Right ventricle myocardium inferior (tissue), 1 donor: Measurements from ENCODE around the gene ZNF692. TPM values are rescaled to one million over a fixed set of nuclear protein-coding genes. Genes with fewer than 3 reads are reported as not detected.
A peak's percentile ranks its signal among the peaks of the same experiment; 100 is the strongest.
"Not testable (repeated sequence)": the region's sequence is repeated elsewhere in the genome, so short reads cannot be mapped to it uniquely, and the experiment has no call there.

ENCODE experiments used
- ATAC-seq: fragments of 200-7000 bp; cut with Tn5 transposase; one replicate; pipeline ENCODE4 v1.9.1; 2020; ENCODE audit warnings: mild to moderate bottlenecking, moderate library complexity
- DNase-seq: peaks from one replicate; pipeline ENCODE4 v3.0.0; 2021; ENCODE audit errors: missing footprints
- intact Hi-C: fragments of 100-400 bp; cut with DNase I; formaldehyde crosslinking; loops from one replicate; pipeline ENCODE4 v1.11.0; 2022
- long read RNA-seq: library from polyadenylated mRNA; unstranded; transcript quantifications from one replicate; pipeline ENCODE4 v2.0.0, GENCODE V29; 2021
- total RNA-seq: library from RNA; stranded (reverse); fragmentation: NEBNext Ultra II Directional; extraction: Animal tissue kit (Norgen Biotek cat#: 25700); gene quantifications from one replicate; pipeline ENCODE4 v1.2.1, GENCODE V29; 2021
- donor health status: DM: no; HTN: yes; CAD: no; lungs with severe emphysema.

Gene ZNF692, protein sequence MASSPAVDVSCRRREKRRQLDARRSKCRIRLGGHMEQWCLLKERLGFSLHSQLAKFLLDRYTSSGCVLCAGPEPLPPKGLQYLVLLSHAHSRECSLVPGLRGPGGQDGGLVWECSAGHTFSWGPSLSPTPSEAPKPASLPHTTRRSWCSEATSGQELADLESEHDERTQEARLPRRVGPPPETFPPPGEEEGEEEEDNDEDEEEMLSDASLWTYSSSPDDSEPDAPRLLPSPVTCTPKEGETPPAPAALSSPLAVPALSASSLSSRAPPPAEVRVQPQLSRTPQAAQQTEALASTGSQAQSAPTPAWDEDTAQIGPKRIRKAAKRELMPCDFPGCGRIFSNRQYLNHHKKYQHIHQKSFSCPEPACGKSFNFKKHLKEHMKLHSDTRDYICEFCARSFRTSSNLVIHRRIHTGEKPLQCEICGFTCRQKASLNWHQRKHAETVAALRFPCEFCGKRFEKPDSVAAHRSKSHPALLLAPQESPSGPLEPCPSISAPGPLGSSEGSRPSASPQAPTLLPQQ
- 20.8 TPM for total RNA-seq
- long read RNA-seq, partial matches to known transcripts = 4 of 21 reads
- long read RNA-seq, other reads (novel, unspliced or antisense) = 15 of 21 reads

DNA sequence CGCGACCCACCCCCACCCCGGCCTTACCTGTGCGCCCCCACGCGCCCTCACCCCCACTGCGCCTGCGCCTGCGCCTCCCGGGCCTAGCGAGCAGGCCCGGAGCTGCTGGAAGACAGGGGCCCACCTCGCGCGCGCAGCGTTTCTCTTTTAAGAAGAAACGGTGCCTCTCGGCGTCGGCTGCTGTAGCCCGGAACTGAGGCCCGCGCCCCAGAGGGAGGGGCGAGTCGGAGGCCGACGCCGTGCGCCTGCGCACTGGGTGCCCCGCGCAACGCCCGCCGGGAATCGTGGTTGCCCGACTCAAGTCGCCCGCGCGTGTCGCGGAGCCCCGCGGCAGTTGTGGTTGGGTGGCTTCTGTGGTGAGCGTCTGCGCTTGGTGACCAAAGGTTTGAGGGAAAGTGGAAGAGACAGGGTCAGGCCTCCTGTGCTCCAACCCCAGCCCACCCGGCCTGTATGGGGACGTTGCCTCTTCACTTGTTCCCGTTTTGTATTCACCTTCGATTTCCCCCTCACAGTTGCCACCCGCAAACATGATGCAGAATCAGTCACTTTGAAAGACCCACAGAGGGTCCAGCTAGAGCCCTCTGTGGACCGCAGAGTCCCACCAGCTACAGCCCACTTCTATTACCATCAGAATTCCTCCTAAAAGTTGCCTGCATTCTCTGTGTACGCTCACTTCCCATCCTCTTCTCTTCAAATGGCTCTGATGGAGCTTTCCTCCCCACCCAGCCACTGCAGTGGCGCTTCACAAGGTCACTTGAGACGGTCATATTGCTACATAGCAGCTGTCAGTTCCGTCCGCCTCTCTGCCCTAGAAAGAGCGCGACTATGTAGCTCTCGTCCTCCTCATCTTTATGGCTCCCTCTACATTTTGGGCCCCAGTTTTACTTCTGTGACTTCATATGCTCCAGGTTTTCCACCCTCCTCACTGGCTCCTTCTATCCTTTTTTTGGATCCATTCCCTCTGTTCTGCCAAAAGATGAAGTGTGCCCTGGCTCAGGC lies at the start of gene ZNF692:
TSS of gene ZNF692 (minus strand) at position 195 of the 999 bp plus-strand sequence. CDS start 776 bp downstream, outside the sequence.
- ATAC-seq (peak; percentile 93), DNase-seq (peak; percentile 100)
- intact Hi-C loops = loop anchor here (1.0 to 2.0 kb wide), 3 partner anchors 14 to 48 kb away; partner anchors contain the start of genes PGBD2 and ZNF672

DNA sequence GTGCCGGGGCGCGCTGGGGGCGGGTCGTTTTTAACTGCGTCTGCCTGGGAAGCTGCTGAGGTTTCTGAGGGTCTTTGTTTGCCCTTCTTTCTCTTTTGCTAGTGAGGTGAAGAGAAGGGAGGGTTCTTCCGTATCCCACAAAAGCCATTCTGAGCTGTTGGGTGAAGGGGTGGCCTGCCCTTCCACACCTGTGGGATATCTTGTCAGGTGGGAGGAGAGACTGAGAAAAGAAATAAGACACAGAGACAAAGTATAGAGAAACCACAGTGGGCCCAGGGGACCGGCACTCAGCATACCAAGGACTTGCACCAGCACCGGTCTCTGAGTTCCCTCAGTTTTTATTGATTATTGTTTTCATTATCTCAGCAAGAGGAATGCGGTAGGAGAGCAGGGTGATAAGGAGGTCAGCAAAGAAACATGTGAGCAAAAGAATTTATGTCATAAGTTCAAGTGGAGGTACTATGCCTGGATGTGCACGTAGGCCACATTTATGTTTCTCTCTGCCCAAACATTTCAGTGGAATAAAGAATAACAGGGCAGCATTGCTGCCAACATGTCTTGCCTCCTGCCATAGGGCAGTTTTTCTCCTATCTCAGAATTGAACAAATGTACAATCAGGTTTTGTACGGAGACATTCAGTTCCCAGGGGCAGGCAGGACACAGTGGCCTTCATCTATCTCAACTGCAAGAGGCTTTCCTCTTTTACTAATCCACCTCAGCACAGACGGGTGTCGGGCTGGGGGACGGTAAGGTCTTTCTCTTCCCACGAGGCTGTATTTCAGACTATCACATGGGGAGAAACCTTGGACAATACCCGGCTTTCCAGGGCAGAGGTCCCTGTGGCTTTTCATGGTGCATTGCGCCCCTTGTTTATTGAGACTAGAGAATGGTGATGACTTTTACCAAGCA lies 48.1 kb upstream of the ZNF692 start:
- intact Hi-C loops = loop anchor here (1.0 to 2.0 kb wide), 4 partner anchors 33 to 81 kb away; partner anchors contain the start of genes ZNF672 and ZNF692
- ATAC-seq (no peak), DNase-seq (peak; percentile 73)

DNA sequence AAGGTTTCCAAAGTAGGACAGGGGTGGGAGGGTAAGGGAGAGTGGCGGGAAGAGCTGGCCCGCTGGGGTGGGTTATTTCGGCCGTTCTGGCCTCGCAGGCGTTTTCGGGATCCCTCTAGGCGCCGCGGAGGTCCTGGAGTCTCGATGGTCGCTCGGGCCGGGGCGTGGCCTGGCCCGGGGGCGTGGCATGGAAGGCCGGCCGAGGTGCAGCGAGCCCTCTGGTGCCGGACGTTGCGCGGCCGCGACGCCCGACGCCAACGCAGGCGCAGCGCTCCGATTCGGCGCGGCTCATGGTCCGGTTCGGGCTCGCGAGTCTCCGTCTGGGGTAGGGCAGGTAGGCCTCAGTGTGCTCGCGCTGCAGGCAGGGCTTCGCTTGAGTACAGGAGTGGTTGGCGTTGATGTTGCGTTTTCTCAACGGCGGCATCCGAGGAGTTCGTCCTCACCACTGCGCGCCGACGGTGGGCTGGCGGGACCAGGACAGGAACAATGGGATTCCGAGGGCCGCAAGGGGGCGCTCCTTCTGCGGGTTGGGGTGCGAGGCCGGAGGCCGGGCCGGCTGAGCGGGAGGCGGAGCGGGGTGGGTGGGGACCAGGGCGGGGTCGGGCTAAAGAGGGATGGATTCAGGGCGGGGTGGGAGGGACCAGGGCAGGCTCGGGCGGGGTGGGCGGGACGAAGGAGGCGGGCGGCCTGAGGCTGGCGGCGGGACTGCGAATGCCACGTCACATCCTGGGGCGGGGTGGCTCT lies 47.3 kb upstream of the ZNF692 start, which contains the start of gene PGBD2:
TSS of gene PGBD2 (plus strand) at position 227 of the 744 bp plus-strand sequence. CDS start 7,628 bp downstream, outside the sequence.
- ATAC-seq (peak; percentile 96), DNase-seq (peak; percentile 96)
- intact Hi-C loops = loop anchor here (1.0 to 2.0 kb wide), 4 partner anchors 32 to 80 kb away; partner anchors contain the start of genes ZNF672 and ZNF692

DNA sequence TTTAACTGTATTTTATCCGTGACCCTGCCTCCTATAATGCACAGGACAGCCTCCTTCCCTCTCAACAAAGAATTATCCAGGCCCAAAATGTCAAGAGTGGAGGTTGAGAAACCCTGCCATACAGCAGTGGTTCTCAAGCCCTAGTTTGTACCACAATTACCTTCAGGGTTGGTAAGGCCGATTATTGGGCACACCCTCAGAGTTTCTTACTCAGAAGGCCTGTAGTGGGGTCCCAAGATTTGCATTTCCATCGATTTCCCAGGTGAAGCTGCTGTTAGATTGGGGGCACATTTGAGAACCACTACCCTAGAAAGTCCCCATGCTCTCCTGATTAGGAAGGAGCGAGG lies 46.8 kb upstream of the ZNF692 start:
- ATAC-seq = no peak
- intact Hi-C loops = loop anchor here (1.0 to 2.0 kb wide), 4 partner anchors 31 to 79 kb away; partner anchors contain the start of genes ZNF672 and ZNF692
- DNase-seq = no peak

DNA sequence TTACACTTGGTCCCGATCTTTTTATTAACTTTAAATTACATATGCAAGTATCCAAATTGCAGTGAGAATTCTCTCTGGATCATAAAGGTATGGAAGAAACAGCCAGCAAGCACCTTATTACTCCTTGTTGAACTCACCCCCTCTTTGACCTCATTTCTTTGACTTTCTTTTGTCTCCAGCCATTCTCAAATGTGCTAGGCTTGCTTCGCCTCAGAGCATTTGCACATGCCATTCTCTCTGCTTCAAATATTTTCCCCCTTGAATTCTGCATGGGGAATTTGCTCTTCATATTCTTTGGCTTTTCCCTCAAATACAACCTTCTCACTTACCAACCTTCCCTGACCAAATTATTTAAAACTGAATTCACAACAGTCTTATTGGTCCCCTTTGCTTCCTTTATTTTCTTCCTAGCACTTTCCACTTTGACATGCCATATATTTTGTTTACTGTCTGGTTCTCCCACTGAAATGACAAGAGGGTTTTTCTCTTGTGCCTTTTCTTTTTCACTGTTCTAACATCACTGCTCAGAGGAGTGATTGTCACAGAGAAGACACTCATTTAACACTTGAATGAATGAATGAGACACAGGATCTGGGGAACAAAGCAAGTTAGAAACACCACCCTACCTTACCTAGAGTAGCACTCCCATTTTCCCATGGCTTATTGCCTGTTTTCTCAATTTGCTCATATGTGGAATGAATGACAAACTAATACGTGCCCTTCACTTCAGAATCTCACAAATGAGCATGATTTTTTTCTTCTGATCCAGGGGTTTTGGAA lies 45.7 kb upstream of the ZNF692 start:
- intact Hi-C loops = no loop called here
- DNase-seq = no peak
- ATAC-seq = no peak

DNA sequence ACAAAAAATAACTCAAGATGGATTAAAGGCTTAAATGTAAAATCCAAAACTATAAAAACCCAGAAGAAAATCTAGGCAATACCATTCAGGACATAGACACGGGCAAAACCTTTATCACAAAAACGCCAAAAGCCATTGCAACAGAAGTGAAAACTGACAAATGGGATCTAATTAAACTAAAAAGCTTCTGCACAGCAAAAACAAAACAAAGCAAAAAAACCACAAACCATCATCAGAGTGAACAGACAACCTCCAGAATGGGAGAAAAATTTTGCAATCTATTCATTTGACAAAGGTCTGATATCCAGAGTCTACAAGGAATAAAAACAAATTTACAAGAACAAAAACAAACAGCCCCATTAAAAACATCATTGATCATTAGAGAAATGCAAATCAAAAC lies 42.7 kb upstream of the ZNF692 start:
- DNase-seq (no peak), ATAC-seq (no peak)
- intact Hi-C loops = no loop called here

DNA sequence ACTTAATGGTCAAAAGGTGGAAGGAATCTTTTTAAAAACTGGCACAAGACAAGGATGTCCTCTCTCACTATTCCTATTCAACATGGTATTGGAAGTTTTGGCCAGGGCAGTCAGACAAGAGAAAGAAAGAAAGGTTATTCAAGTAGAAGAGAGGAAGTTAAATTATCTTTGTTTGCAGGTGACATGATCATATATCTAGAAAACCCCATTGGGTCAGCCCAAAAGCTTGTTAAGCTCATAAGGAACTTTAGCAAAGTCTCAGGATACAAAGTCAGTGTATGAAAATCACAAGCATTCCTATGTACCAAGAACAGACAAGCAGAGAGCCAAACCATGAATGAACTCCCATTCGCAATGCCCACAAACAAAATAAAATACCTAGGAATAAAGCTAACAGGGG lies 41.8 kb upstream of the ZNF692 start:
- intact Hi-C loops = no loop called here
- no peak for ATAC-seq
- DNase-seq = no peak

DNA sequence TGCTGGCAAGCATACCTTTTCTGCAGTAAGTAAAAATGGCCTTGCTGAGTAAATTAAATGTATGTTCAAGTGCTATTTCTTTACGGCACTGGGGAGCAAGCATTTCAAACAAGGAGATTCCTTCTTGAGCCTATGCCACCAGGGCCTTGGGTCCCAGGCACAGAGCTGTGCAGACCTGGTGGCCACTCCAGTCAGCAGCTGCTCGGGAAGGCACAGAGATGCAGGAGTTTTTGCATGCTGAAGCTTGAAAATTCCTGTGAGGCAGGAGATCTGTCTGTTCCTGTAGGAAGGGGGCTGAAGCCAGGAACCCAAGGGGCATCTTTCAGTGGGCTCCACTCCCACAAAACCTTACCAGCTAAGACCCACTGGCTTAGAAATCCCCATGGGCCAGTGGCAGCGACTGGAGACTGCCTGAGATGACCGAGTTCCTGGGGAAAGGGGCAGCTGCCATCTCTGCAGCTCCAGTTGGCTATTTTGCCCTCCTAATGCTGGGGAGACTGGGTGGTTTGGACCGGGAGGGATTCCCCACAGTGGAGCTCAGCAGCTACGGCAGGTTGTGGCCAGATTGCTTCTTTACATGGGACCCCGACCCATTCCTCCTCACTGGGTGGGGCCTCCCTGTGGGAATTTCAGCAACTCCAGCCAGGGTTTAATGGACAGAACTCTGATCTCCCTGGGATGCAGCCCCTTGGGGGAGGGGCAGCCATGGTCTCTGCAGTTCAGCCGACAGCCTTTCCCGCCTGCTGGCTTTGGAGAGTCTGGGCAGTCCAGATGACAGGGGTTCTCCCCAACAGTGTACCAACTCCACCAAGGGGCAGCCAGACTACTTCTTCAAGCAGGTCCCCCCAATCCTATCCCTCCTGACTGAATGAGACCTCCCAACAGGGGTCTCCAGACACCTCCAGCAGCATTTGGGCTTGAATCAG lies 38.8 kb upstream of the ZNF692 start:
- DNase-seq (no peak), ATAC-seq (no peak)
- intact Hi-C loops = no loop called here

DNA sequence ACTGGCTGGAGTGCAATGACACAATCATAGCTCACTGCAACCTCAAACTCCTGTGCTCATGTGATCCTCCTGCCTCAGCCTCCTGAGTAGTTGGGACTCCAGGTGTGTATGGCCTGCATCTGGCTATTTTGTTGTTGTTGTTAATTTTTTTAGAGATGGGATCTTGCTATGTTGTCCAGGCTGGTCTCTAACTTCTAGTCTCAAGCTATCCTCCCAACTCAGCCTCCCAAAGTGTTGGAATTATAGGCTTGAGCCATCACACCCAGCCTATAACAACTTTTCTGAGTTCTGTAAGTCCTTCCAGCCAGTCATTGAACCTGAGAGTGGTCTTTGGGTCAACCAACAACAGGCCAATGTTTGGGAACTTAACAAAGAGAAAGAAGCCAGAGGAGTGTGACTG lies 36.0 kb upstream of the ZNF692 start:
- intact Hi-C loops = no loop called here
- ATAC-seq = no peak
- DNase-seq = no peak

DNA sequence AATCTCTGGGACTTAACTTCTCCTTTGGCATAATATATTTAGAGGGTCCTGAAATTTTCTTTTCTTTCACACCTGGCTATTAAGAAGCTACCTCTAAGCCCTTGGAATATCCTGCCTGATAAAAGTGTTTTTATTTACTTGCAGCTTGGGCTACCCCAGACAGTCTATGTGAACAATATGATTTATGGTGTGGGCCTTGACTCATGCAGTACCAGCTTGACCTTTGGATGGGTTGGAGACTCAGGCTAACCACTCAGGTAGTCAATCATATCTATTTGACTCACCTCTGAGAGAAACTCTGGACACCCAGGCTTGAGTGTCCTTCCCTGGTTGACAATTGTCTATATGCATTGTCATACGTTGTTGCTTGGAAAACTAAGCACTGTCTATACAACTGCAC lies 33.7 kb upstream of the ZNF692 start:
- DNase-seq (no peak), ATAC-seq (no peak)
- intact Hi-C loops = no loop called here

DNA sequence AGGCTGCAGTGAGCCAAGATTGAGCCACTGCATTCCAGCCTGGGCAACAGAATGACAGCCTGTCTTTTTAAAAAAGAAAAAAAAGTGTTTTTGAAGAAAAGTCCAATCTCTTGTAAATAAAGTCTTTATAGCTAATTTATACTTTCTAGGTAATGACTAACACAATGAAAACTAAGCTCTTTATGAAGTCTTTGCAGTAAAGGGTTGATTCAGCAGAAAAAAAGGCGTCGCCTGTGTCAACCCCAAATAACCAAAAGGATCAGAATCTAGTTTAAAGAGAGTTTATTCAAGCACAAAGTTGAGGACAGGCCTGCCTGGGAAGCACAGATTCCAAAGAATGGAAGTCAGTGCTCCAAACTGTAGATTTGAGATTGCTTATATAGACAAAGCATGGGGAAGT lies 32.9 kb upstream of the ZNF692 start:
- intact Hi-C loops = no loop called here
- ATAC-seq = no peak

DNA sequence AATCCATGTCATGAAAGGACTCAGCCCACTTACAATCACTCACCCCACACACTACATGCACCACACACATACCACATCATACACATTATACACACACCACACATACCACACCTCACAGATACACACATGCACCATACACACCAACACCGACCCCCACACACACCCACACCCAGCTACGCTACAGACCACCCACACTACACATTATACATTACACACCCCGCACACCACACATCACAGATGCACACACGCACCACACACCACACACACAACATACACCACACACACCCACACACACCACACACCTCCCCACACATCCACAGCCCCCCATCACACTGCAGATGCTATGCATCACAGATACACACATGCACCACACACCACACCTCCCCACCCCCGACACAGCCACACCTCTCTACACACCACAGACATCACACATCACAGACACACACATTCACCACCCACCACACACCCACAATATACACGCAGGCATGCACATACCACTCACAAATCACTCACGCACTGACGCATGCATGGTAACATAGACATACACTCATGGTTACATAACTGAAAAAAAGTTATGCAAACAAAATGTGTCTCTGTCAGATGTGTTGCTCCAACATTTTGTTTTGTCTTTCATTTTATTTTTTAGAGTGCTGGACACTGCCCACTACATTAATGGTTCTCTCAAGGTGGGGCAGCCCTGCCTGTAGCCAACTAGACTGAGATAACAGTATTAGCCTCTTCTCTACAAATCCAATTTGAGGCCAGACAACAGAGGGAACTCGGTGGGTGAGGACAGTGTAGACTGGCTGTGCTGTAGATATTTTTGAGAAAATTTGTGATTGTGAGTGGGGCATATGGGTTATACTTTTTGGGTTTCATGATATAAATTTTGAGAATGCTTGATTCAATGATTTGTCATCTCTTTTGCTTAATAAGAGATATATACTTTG lies 31.9 kb upstream of the ZNF692 start:
- ATAC-seq (no peak), DNase-seq (no peak)
- intact Hi-C loops = no loop called here

More for the DNA sequence above, 32.9 kb upstream of the ZNF692 start:
- DNase-seq = no peak

DNA sequence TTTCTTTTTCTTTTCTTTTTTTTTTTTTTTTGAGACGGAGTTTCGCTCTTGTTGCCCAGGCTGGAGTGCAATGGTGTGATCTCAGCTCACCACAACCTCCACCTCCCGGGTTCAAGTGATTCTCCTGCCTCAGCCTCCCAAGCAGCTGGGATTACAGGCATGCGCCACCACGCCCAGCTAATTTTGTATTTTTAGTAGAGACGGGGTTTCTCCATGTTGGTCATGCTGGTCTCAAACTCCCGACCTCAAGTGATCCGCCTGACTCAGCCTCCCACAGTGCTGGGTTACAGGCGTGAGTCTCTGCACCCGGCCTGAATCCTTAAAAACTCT lies 31.0 kb upstream of the ZNF692 start:
- ATAC-seq, intact Hi-C loops, DNase-seq: not testable (repeated sequence)

DNA sequence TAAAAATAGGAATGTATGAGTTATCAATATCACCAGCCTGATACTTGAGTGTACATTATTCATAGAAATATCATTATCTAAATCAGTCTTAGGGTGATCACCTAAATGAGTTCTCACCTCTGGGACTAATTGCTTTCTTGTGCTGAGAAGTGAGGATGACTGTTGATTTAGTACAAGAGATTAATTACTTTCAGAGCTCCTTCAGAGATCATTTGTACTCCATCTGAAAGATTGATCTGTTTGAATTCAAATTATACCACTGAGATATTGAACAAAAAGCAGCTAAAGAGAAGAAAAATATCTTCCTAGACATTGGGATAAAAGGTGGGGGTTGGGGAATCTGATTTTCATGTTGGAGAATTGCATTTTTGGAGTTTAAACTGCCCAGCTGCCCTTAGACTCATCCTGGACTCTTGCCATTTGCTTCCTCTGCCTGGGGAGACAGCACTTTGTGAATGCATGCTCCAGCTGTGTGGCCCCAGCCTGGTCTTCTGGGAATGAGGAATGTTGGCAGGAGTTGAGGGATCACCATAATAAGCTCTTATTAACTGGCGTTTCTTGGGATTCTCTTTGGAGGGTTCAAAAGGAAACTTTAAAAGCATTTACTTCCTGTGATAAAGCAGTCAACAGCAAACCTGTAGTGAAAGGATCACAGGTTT lies 27.5 kb upstream of the ZNF692 start:
- DNase-seq (no peak), ATAC-seq (no peak)
- intact Hi-C loops = no loop called here
